ENCODE data around the gene APOL6.
"Not testable (repeated sequence)": the region's sequence is repeated elsewhere in the genome, so short reads cannot be mapped to it uniquely, and the experiment has no call there.

Gene APOL6

DNA sequence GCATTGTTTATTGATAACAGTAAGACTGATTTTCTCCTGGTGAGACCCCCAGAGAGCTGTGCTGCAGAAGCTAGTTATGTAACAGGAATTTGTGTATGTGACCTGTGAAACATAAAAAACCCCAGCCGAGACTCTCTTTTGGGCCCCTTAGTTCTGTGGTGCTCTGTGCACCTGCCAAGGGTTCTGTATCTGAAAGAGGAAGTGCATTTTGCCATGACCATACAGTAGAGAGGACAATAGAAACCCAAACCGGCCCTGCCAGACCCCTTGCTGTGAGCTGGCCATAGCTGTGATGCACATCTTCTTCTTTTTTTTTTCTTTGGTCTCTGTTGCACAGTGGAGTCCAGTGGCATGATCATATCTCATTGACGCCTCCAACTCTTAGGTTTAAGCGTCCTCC is 38.1 kb downstream of the APOL6 start:
- TF ChIP-seq, protein P1, sequence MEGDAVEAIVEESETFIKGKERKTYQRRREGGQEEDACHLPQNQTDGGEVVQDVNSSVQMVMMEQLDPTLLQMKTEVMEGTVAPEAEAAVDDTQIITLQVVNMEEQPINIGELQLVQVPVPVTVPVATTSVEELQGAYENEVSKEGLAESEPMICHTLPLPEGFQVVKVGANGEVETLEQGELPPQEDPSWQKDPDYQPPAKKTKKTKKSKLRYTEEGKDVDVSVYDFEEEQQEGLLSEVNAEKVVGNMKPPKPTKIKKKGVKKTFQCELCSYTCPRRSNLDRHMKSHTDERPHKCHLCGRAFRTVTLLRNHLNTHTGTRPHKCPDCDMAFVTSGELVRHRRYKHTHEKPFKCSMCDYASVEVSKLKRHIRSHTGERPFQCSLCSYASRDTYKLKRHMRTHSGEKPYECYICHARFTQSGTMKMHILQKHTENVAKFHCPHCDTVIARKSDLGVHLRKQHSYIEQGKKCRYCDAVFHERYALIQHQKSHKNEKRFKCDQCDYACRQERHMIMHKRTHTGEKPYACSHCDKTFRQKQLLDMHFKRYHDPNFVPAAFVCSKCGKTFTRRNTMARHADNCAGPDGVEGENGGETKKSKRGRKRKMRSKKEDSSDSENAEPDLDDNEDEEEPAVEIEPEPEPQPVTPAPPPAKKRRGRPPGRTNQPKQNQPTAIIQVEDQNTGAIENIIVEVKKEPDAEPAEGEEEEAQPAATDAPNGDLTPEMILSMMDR (IDR thresholded peaks at IDR 0.05; ENCODE audit: low read depth, low read length, missing control alignments): no peak
- no peak for DNase-seq (ENCODE audit: extremely low read depth, low read depth)
- H3K4me3 ChIP-seq (replicated peaks; ENCODE audit: low read depth, low read length): no peak overlapping the region

DNA sequence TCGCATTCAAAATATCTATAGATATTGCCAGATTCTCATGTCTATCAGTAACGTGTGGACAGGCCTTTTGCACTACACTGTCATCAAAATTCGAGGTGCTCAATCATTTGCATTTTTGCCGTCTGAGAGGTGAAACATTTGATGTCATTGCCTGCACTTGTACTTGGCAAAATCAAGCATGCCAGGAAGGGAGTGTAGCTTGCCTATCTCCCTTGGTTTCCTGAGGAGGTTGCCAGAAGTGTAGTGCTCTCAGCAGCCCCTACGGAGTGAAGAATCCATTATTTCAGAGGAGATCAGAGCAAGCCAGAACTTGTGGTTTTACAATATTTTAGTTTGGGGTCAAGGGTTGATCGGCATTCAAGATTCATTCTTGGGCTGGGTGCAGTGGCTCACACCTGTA is 39.2 kb downstream of the APOL6 start:
- TF ChIP-seq, protein P1 (IDR thresholded peaks at IDR 0.05; ENCODE audit: low read depth, low read length, missing control alignments): no peak
- DNase-seq (ENCODE audit: extremely low read depth, low read depth): no peak
- no peak overlapping the region for H3K4me3 ChIP-seq (replicated peaks; ENCODE audit: low read depth, low read length)

DNA sequence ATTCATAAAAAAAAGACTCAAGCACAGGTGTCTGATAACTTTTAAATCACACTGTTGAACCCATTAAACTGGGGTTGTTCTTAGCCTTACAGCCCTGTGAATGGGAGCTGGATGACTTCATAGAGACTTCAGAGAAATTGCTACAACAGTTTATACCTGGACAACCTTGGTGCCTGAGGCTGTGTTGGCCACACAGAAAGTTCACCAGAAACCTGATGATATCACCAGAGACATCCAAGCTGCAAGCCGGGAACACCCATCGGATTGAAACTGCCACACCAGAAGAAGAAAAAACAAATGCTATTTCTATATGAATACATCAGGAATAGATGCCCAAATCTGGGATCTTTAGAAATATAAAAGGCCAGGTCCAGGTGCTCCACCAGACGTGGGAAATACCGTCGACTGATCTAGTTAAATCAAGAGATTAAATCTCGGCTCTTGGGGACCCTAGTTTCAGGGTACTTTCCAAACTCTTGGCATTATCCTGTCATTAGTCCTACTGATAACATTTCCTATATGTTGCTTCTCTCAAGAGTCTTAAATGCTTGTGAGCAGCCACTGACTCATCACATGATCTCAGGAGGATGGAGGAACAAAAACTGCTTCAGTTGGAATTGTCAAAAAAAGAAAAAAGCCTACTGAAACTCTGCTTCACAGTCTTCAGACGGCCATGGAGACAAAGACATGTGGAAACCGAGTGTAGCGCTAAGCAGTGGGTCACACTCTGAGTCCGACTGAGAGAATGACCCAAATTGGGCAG is 40.8 kb downstream of the APOL6 start:
- DNase-seq (ENCODE audit: extremely low read depth, low read depth): no peak
- TF ChIP-seq, protein P1 (IDR thresholded peaks at IDR 0.05; ENCODE audit: low read depth, low read length, missing control alignments): no peak

DNA sequence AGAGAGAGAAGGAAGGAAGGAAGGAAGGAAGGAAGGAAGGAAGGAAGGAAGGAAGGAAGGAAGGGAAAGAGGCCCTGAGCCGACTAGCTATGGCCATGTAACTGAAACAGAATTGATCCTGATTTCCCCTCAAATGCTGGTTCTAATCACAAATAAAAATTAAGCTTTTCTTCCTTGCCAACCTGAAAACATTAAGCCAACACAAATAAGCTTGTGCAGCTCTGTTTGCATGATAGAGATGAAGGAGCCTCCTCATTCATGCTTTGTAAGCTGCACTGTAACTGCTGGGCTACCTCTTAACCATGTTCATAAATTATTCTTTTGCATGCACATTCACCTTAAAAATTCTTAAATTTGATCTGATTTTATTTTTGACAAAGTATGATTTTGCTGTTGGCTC is 41.8 kb downstream of the APOL6 start:
- TF ChIP-seq, protein P1 (IDR thresholded peaks at IDR 0.05; ENCODE audit: low read depth, low read length, missing control alignments): no peak
- DNase-seq (ENCODE audit: extremely low read depth, low read depth): no peak
- no peak overlapping the region for H3K4me3 ChIP-seq (replicated peaks; ENCODE audit: low read depth, low read length)

More for the DNA sequence above, 40.8 kb downstream of the APOL6 start:
- no peak overlapping the region for H3K4me3 ChIP-seq (replicated peaks; ENCODE audit: low read depth, low read length)

DNA sequence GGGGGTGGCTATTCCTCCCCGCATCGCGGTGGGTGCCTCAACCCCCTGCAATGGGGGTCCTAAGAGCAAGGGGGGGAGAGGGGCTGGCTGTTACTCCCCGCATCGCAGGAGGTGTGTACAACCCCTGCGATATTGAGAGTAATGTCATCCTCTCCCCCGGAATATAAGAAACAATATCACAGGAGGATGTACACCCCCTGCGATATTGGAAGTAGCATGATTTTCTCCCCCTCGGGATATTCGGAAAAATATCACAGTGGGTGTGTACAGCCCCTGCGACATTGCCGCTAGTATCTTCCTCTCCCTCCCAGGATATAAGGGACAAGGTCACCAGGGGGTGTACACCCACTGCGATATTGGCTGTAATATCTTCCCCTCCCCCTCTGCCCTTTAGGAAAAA is 47.0 kb downstream of the APOL6 start:
- TF ChIP-seq, protein P1 (IDR thresholded peaks at IDR 0.05; ENCODE audit: low read depth, low read length, missing control alignments): no peak
- H3K4me3 ChIP-seq (replicated peaks; ENCODE audit: low read depth, low read length): no peak overlapping the region
- no peak for DNase-seq (ENCODE audit: extremely low read depth, low read depth)

DNA sequence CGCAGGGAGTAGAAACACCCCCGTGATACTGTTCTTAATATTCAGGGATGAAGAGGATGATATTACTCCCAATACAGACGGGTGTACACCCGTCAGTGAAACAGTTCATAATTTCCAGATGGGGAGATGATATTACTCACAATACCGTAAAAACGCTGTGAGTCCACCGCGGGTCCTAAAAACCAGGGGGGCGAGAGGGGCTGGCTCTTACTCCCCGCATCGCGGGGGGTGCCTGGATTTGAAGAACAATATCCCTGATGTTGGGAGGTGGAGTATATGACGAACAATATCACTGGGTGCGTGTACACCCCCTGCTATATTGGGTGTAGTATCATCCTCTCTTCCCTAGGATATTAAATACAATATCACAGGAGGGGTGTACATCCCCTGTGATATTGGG is 48.9 kb downstream of the APOL6 start:
- TF ChIP-seq, protein P1 (IDR thresholded peaks at IDR 0.05; ENCODE audit: low read depth, low read length, missing control alignments): no peak

DNA sequence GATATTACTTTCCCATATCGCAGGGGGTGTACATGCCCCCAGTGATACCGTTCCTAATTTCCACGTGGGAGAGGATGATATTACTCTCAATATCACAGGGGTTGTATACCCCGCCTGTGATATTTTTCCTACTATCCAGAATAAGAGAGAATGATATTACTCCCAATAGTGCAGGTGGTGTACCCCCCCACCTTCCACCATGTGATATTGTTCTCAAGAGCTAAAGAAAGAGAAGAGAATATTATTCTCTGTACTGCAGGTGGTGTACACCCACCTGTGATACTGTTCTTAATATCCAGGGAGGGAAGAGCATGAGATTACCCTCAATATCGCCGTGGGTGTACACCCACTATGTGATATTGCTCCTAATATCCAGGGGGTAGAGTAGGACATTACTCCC is 51.6 kb downstream of the APOL6 start:
- DNase-seq (ENCODE audit: extremely low read depth, low read depth); H3K4me3 ChIP-seq (replicated peaks; ENCODE audit: low read depth, low read length): not testable (repeated sequence)

More for the DNA sequence above, 48.9 kb downstream of the APOL6 start:
- no peak for DNase-seq (ENCODE audit: extremely low read depth, low read depth)
- no peak overlapping the region for H3K4me3 ChIP-seq (replicated peaks; ENCODE audit: low read depth, low read length)

Measured in HFF-Myc (cell line).